ENCODE data around the gene HDAC3.
"Not testable (repeated sequence)": the region's sequence is repeated elsewhere in the genome, so short reads cannot be mapped to it uniquely, and the experiment has no call there.

HDAC3 gene

GRCh38 chr5:141634720-141635119, 1.9 kb downstream of the HDAC3 start:
- DNase-seq (ENCODE audit: low read depth): no peak

DNA sequence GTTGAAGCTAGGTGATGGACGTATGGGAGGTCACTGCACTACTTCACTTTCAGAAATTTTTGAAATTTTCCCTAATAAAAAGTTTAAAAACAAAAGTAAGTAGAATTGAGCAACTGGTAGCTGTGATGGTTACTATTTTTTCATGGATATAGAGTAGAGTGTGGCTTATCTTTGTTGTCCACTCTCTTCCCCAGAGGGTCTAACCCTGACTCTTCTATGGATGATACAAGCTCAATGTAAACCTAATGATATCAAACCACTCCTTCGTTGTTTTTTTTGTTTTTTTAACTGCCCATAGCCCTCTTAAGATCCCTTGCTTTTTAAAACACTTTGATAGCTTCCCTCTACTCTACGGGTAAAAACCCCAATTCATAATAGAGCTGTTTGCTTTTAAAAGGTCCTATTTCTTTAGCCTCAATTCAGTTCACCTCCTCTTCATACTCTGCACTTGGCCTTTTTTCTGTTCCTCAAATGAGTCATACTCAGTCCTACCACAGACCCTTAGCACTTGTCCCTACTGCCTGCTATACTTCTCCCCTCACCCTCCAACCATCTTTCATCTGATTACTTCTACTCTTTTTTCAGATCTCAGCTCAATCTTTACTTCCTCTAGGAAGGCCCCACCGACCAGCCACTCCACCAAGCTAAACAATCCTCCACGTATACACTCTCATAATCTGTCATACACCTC, 2.6 kb downstream of the HDAC3 start:
- DNase-seq (ENCODE audit: low read depth): no peak

- DNase-seq (ENCODE audit: low read depth): no peak
These were observed 4.0 kb downstream of the HDAC3 start for GRCh38 chr5:141632650-141633049.

- no peak for DNase-seq (ENCODE audit: low read depth)
These were observed 6.0 kb downstream of the HDAC3 start for GRCh38 chr5:141630570-141631140.

GRCh38 chr5:141628175-141628788, 8.4 kb downstream of the HDAC3 start:
- DNase-seq (ENCODE audit: low read depth): peak; percentile 54

DNA sequence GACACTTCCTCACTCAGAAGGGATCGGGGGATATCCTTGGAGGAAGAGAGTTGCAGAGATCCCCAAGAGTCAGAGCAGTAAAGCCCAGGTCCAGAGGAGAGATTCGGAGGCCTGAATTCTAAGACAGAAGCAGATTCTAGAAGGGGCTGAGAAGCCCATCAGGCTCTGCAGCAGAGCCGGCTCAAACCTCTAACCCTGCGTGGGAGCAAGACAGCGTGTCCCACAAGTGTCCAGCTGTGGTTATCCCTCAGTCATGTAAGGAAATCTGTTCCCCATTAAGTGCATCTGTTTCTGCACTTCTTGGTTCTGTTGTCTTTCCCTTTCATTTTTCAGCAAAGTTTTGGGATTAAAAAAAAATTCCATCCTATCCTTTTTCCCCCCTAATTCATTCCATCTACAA, 13.0 kb downstream of the HDAC3 start:
- no peak for DNase-seq (ENCODE audit: low read depth)

DNA sequence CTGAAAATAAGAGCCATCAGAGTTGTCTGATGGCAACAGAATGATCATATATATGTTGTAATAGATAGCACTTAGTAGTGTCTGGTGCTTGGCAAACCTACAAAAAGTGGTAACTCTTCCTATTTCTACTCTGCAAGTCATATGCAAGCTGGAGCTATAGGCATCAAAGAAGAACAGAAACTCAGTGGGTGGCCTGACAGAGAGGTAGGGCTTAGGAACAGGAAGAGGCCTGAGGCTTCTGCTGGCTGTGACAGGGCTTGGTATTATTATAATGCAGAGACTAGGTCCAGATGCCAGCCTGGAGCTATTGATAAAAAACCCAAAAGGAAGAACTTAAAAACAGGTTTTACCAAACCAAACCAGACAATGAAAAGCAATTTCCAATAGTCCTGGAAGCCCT, 13.5 kb downstream of the HDAC3 start:
- DNase-seq (ENCODE audit: low read depth): no peak

DNA sequence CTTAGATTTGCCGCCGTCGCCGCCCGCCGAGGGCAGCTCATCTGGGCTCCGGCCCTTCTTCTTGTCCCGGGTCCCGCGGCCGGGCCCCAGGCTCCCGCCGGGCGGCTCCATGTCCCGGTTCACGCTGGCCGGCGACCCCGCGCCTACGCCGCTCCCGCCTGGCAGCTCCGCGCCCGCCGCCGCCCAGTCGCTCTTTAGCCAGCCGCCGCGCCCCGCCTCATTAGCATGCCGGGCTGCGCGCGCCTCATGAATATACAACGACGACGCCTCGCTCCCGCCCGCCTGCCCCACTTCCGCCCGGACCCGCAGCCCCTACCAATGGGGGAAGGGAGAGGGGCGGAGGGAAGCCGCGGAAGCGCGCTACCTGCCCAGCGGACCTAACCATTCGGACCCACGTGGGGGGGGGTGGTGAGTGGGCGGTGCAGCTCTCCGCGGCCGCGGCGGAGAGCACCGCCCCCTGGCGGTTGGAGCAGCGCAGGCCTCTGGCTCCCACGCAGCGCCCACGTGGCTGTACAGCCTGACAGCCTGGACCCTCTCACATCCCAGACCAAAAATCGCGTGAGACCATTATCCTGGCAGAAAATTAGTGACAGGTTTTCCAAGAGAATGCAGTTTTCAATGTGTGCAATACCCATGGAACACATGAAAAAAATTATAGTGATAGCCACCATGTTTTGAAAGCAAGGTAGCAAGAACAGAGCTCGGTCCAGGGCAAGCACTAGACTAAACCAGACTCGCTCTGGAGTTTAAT, 17.7 kb downstream of the HDAC3 start, which contains the start of gene DIAPH1:
Gene DIAPH1 (minus strand): TSS at position 197 of the 751 bp plus-strand sequence. CDS start 86 bp downstream, at position 111.
- DNase-seq (ENCODE audit: low read depth): peak; percentile 95

DNA sequence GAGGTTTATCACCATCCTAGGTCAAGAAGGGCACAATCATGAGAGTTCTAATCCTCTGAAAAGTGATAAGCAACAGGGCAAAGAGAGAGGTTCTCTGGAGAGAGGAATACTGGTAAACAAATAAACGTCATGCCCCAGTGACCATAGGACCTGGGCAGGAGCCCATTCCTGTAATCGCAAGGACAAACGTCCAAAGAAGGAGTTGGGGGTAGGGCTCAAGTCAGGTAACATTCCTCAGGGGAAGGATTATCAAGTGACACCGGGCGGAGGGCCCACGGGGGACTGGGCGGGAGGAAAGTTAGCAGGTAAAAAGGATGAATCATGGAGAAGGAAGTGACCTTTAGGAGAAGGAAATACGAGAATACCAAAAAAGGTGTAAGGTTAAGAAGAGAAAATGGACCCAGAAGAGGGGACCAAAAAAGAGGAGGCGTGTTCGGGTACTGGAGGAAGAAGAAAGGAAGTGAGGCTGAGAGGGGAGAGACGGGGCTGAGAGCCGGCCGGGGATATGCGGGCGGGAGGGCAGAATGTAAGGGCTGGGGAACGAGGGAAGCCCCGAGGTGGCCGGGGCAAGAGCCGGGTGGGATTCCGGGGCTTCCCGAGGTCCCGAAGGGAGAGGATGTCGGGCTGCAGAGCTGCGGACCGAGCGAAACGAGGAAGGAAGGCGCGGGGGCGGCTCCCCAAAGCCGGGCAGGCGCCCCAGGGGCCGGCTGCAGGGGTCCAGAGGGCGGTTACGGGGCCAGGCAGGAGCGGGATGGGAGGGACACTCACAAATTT, 18.4 kb downstream of the HDAC3 start:
- peak; percentile 53 for DNase-seq (ENCODE audit: low read depth)

DNA sequence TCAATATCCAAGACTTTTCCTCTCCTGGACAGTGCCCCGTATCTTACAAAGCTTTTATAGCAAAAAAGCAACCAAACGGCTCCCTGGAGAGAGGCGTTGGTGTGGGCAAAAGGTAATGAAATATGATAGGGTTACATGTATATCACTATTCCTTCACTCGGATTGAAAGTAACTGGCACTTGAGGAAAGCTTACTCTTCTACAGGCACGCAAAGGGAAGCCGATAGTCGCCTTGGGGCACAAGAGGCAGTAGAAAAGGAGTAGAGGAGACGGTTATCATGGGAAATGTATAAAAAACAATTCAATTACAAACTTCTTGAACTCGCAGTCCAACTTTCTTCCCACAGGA, 19.0 kb downstream of the HDAC3 start:
- DNase-seq (ENCODE audit: low read depth): peak; percentile 47

- peak; percentile 42 for DNase-seq (ENCODE audit: low read depth)
These were observed 19.5 kb downstream of the HDAC3 start for GRCh38 chr5:141617128-141617527.

- no peak for DNase-seq (ENCODE audit: low read depth)
These were observed 20.5 kb downstream of the HDAC3 start for GRCh38 chr5:141615991-141616720.

GRCh38 chr5:141613344-141613743, 23.3 kb downstream of the HDAC3 start:
- no peak for DNase-seq (ENCODE audit: low read depth)

DNA sequence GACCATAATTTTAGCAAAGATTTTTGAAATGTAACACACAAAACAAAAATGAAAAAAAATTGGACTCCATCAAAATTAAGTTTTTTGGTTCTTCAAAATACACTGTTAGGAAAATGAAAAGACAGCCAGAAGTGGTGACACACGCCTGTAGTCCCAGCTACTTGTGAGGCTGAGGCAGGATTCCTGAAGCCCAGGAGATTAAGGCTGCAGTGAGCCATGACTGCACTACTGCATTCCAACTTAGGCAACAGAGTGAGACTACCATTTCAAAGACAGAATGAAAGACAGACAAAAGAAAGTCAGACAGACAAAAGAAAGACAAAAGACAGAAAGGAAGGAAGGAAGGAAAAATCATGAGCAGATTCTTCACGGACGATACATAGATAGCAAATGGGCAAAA, 25.4 kb downstream of the HDAC3 start:
- peak; percentile 13 for DNase-seq (ENCODE audit: low read depth)

GRCh38 chr5:141609921-141610320, 26.7 kb downstream of the HDAC3 start:
- DNase-seq (ENCODE audit: low read depth): not testable (repeated sequence)

DNA sequence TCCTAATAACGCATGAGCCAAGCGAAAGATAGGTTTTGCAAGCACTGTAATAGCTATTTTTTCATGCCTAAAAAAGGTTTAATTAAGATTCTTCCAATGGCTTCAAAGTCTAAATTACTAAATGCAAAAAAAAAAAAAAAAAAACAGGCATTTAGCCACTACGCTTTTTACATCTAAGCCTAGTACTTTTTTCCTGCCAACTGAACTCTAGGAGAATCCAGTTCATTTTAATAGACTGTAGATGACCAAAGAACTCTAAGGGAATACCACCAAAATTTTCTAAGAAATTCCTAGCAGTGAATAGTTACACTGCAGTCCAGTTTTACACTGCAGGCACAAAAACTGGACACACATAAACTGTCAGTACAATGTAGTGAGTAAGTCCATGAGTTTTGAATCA, 27.6 kb downstream of the HDAC3 start:
- DNase-seq (ENCODE audit: low read depth): no peak

GRCh38 chr5:141608557-141608956, 28.1 kb downstream of the HDAC3 start:
- DNase-seq (ENCODE audit: low read depth): no peak

GRCh38 chr5:141608046-141608445, 28.6 kb downstream of the HDAC3 start:
- DNase-seq (ENCODE audit: low read depth): no peak

GRCh38 chr5:141605523-141606277, 30.9 kb downstream of the HDAC3 start:
- no peak for DNase-seq (ENCODE audit: low read depth)

GRCh38 chr5:141603923-141604717, 32.5 kb downstream of the HDAC3 start:
- peak; percentile 94 for DNase-seq (ENCODE audit: low read depth)
